Endothelial cell of umbilical vein (primary cell): ENCODE data around the gene HIVEP1. TPM values are rescaled to one million over a fixed set of nuclear protein-coding genes. Genes with fewer than 3 reads are reported as not detected.

Source experiments
- BruUV-seq: library from RNA; stranded (reverse); fragments of 400-500 nt; replicated peaks from 2 replicates; lab custom pipeline; 2021; lab: Mats Ljungman, UMichigan
- CTCF ChIA-PET: fragments of 300-600, 350-600 bp; sonication (Branson Sonifier 250); formaldehyde crosslinking; loops from one replicate; lab custom pipeline; 2021; ENCODE audit warnings: antibody characterized with exemption, inconsistent platforms; lab: Charles Lee
- POLR2A ChIA-PET: fragments of 300-600, 350-600 bp; sonication (Branson Sonifier 250); formaldehyde crosslinking; loops from one replicate; lab custom pipeline; 2021; ENCODE audit warnings: antibody characterized with exemption, inconsistent platforms; lab: Charles Lee
- DNase-seq: peaks from one replicate; pipeline ENCODE4 v3.0.0-alpha.2; 2011; ENCODE audit warnings: low read depth, low spot score
- FAIRE-seq: peaks from 2 replicates; lab custom pipeline; 2011; peaks lifted over from hg19 to GRCh38; lab: Jason Lieb, UNC
- H2AFZ ChIP-seq: 2 replicates; pipeline ENCODE4 v1.6.0; 2012; ENCODE audit warnings: low read depth, low read length, control low read depth, inconsistent platforms
- H3K27ac ChIP-seq: 2 replicates; pipeline ENCODE4 v1.5.1; 2011; ENCODE audit warnings: low read depth, mild to moderate bottlenecking, control low read depth, low read length, moderate library complexity; ENCODE audit not compliant: insufficient read depth
- H3K27me3 ChIP-seq, 2 experiments: 2 replicates each; pipeline versions ENCODE4 v1.6.0 to v1.6.1; 2011; ENCODE audit warnings: low read length in 2 of 2, mixed read lengths in 1 of 2; ENCODE audit not compliant: control insufficient read depth in 2 of 2, insufficient read depth in 2 of 2
- H3K36me3 ChIP-seq, 2 experiments: 2 replicates in 1 of 2; 3 replicates in 1 of 2; pipeline ENCODE4 v1.5.1; 2011; ENCODE audit warnings: low read length in 2 of 2, mild to moderate bottlenecking in 1 of 2, moderate library complexity in 1 of 2; ENCODE audit not compliant: control insufficient read depth in 2 of 2, insufficient read depth in 2 of 2; ENCODE audit errors: extremely low read depth in 1 of 2
- H3K4me1 ChIP-seq: 3 replicates; pipeline ENCODE4 v1.5.1; 2011; ENCODE audit warnings: mild to moderate bottlenecking, low read length; ENCODE audit not compliant: control insufficient read depth, insufficient read depth; ENCODE audit errors: extremely low read depth
- H3K4me2 ChIP-seq: 2 replicates; pipeline ENCODE4 v1.6.1; 2011; ENCODE audit warnings: low read length, control low read depth, mixed read lengths; ENCODE audit not compliant: insufficient read depth
- H3K4me3 ChIP-seq, 3 experiments: fragments of 200-600 bp in 1 of 3; sonication (generic), shearing (Covaris generic) in 1 of 3; replicated peaks in 1 of 3; 2 replicates each; pipeline ENCODE4 v1.5.1; 2011 to 2016; ENCODE audit warnings: control low read depth in 3 of 3, low read length in 3 of 3, mild to moderate bottlenecking in 2 of 3, inconsistent platforms in 1 of 3, low read depth in 1 of 3, moderate library complexity in 1 of 3; ENCODE audit not compliant: insufficient read depth in 1 of 3
- H3K79me2 ChIP-seq: 2 replicates; pipeline ENCODE4 v1.6.0; 2012; ENCODE audit warnings: low read length, inconsistent platforms; ENCODE audit not compliant: control insufficient read depth, insufficient read depth
- H3K9ac ChIP-seq: replicated peaks from 2 replicates; pipeline ENCODE3; 2011; ENCODE audit warnings: low read length, control low read depth; ENCODE audit not compliant: insufficient read depth; ENCODE audit errors: extremely low read depth
- H3K9me1 ChIP-seq: replicated peaks from 3 replicates; pipeline ENCODE4 v1.6.0; 2011; ENCODE audit warnings: mild to moderate bottlenecking, low read length; ENCODE audit not compliant: control insufficient read depth, insufficient read depth; ENCODE audit errors: extremely low read depth
- H3K9me3 ChIP-seq: replicated peaks from 2 replicates; pipeline ENCODE4 v1.5.1; 2012; ENCODE audit warnings: low read length, inconsistent platforms; ENCODE audit not compliant: control insufficient read depth, insufficient read depth
- H4K20me1 ChIP-seq: replicated peaks from 2 replicates; pipeline ENCODE3; 2011; ENCODE audit warnings: mild to moderate bottlenecking, low read length; ENCODE audit not compliant: control insufficient read depth, insufficient read depth; ENCODE audit errors: extremely low read depth
- CTCF ChIP-seq, 2 donors: IDR thresholded peaks; 1 replicate in 1 of 2; 2 replicates in 1 of 2; pipeline ENCODE4 v1.5.1; 2011; ENCODE audit warnings: low read length in 2 of 2, mild to moderate bottlenecking in 2 of 2, moderate library complexity in 2 of 2, control low read depth in 1 of 2, inconsistent platforms in 1 of 2, low read depth in 1 of 2; ENCODE audit not compliant: insufficient read depth in 1 of 2; ENCODE audit errors: extremely low read depth in 1 of 2
- EZH2 ChIP-seq: IDR thresholded peaks from 2 replicates; pipeline ENCODE4 v1.6.1; 2012; ENCODE audit warnings: borderline replicate concordance, low read depth, mild to moderate bottlenecking, moderate library complexity, low read length, inconsistent platforms; ENCODE audit not compliant: severe bottlenecking
- FOS ChIP-seq: IDR thresholded peaks from 2 replicates; pipeline ENCODE4 v1.6.1; 2011; ENCODE audit warnings: mild to moderate bottlenecking, low read length, moderate library complexity, borderline replicate concordance; ENCODE audit not compliant: insufficient read depth
- GATA2 ChIP-seq: IDR thresholded peaks from 2 replicates; pipeline ENCODE4 v1.7.0; 2011; ENCODE audit warnings: low read depth, mild to moderate bottlenecking, moderate library complexity, mixed read lengths, low read length; ENCODE audit not compliant: insufficient read length, insufficient read depth
- JUN ChIP-seq: IDR thresholded peaks from 2 replicates; pipeline ENCODE4 v1.6.1; 2011; ENCODE audit warnings: borderline replicate concordance, low read depth; ENCODE audit not compliant: insufficient read length, insufficient read depth
- MAX ChIP-seq: IDR thresholded peaks from 2 replicates; pipeline ENCODE4 v1.6.1; 2011; ENCODE audit not compliant: insufficient read depth, insufficient read length
- MYC ChIP-seq: IDR thresholded peaks from one replicate; pipeline ENCODE4 v1.6.1; 2011; ENCODE audit warnings: mild to moderate bottlenecking, low read depth, low read length
- POLR2A ChIP-seq: IDR thresholded peaks from 2 replicates; pipeline ENCODE4 v1.6.1; 2012; ENCODE audit warnings: low read depth, mild to moderate bottlenecking, control low read depth, low read length
- POLR2AphosphoS5 ChIP-seq: IDR thresholded peaks from 2 replicates; pipeline ENCODE4 v1.6.1; 2012; ENCODE audit warnings: low read depth, mild to moderate bottlenecking, control low read depth, low read length, moderate library complexity; ENCODE audit not compliant: insufficient read depth
- dilution Hi-C: fragments of 300-500 bp; cut with MboI; formaldehyde crosslinking; loops from one replicate; pipeline ENCODE4 v1.15.0; 2019; ENCODE audit warnings: low sequenced_read_pairs; ENCODE audit not compliant: extremely low pct_ligation_motif_present
- intact Hi-C: fragments of 100-400 bp; cut with micrococcal nuclease; formaldehyde crosslinking; loops from one replicate; pipeline ENCODE4 v1.10.0; 2022
- polyA plus RNA-seq, 4 experiments: library from polyadenylated mRNA; depleted of rRNA in 3 of 4; stranded (reverse) in 3 of 4; unstranded in 1 of 4; fragments of >200 nt; gene quantifications; 2 replicates each; pipeline versions ENCODE4 v1.2.1 to v1.2.3, GENCODE V29; 2011 to 2012; ENCODE audit warnings: missing spikeins in 1 of 4
- total RNA-seq: library from RNA; stranded (reverse); gene quantifications from 2 replicates; pipeline ENCODE4 v1.2.3, GENCODE V29; 2021

HIVEP1 gene
- total and polyA plus RNA-seq, 2 donors (not counting 3 experiments of a cell fraction or from before 2014, with no cell fraction given), result 33.5 to 49.2 TPM

GRCh38 chr6:12208673-12209072 is 196.6 kb downstream of the HIVEP1 start:
- dilution Hi-C loops, result no loop called here
- Histone ChIP-seq H3K79me2 (no peaks in the 10 kb centered on the region), H3K4me3 (no peak overlapping the region), H3K36me3 (no peaks in the 10 kb centered on the region), H3K9me1 (no peaks in the 10 kb centered on the region), H3K27me3 (no peaks in the 10 kb centered on the region), H3K4me1 (no peaks in the 10 kb centered on the region), H4K20me1 (no peaks in the 10 kb centered on the region), H2AFZ (no peak overlapping the region), H3K9ac (no peak overlapping the region), H3K27ac (no peak overlapping the region), H3K4me2 (no peak overlapping the region), H3K9me3 (no peaks in the 10 kb centered on the region)
- BruUV-seq, result no TSS peak
- POLR2A ChIA-PET, result no interaction called here
- intact Hi-C loops, result no loop called here
- no peak for DNase-seq
- CTCF ChIA-PET, result no interaction called here
- TF ChIP-seq MAX (no peak), CTCF (IDR thresholded peaks at IDR 0.05; ENCODE audit: extremely low read depth in 1 of 2, insufficient read depth in 1 of 2, low read depth in 1 of 2, low read length in 2 of 2) (no peak), GATA2 (no peak), FOS (no peak), JUN (no peak), EZH2 (no peak), MYC (no peak), POLR2A (no peak), POLR2AphosphoS5 (no peak)
- FAIRE-seq, result no peak

Other genes starting within 250 kb of the HIVEP1 start
- 3.3 and 5.6 TPM in 2 replicates for gene ADTRP, start 233.5 kb upstream of the HIVEP1 start, total RNA-seq
- gene ADTRP, start 233.5 kb upstream of the HIVEP1 start, polyA plus RNA-seq, result 3.6 and 4.4 TPM in 2 replicates